NCI-H446 (cell line): Measurements from ENCODE around the gene CYP2C8.
"Not testable (repeated sequence)": the region's sequence is repeated elsewhere in the genome, so short reads cannot be mapped to it uniquely, and the experiment has no call there.

Experiments
- DNase-seq, 2 experiments: peaks; one replicate each; lab custom pipeline; 2025; lab: John Stamatoyannopoulos, UW

The CYP2C8 gene

GRCh38 chr10:95069286-95069685, at the start of gene CYP2C8:
Gene CYP2C8, minus strand, starts transcription at chr10:95069497. Its CDS starts 95 bp downstream, at chr10:95069402.
- DNase-seq, result no peak

GRCh38 chr10:95116869-95117269, 47.6 kb upstream of the CYP2C8 start:
- no peak for DNase-seq

GRCh38 chr10:95110823-95111222, 41.5 kb upstream of the CYP2C8 start:
- not testable (repeated sequence) for DNase-seq

GRCh38 chr10:95097805-95098204, 28.5 kb upstream of the CYP2C8 start:
- DNase-seq, result no peak

- no peak for DNase-seq
These were observed 26.8 kb upstream of the CYP2C8 start for GRCh38 chr10:95096143-95096542.

GRCh38 chr10:95079626-95080025, 10.3 kb upstream of the CYP2C8 start:
- not testable (repeated sequence) for DNase-seq

GRCh38 chr10:95077556-95077955, 8.3 kb upstream of the CYP2C8 start:
- DNase-seq, result no peak

GRCh38 chr10:95071107-95071660, 1.9 kb upstream of the CYP2C8 start:
- no peak for DNase-seq

- DNase-seq, result not testable (repeated sequence)
These were observed 5.2 kb downstream of the CYP2C8 start for GRCh38 chr10:95064125-95064524.

- DNase-seq, result no peak
These were observed 12.4 kb downstream of the CYP2C8 start for GRCh38 chr10:95056744-95057363.

GRCh38 chr10:95049919-95050318, 19.4 kb downstream of the CYP2C8 start:
- DNase-seq, result no peak

- no peak for DNase-seq
These were observed 21.1 kb downstream of the CYP2C8 start for GRCh38 chr10:95048206-95048605.

- DNase-seq, result no peak
These were observed 30.0 kb downstream of the CYP2C8 start for GRCh38 chr10:95039281-95039680.

GRCh38 chr10:95035332-95036295, 33.7 kb downstream of the CYP2C8 start:
- DNase-seq, result no peak

GRCh38 chr10:95034401-95034800, 34.9 kb downstream of the CYP2C8 start:
- DNase-seq, result no peak

- DNase-seq, result no peak
These were observed 37.6 kb downstream of the CYP2C8 start for GRCh38 chr10:95031656-95032055.

GRCh38 chr10:95026461-95026860, 42.8 kb downstream of the CYP2C8 start:
- DNase-seq, result no peak

- DNase-seq, result no peak
These were observed 71.5 kb downstream of the CYP2C8 start for GRCh38 chr10:94997741-94998174.

- no peak for DNase-seq
These were observed 76.5 kb downstream of the CYP2C8 start for GRCh38 chr10:94992811-94993210.

- DNase-seq, result no peak
These were observed 77.9 kb downstream of the CYP2C8 start for GRCh38 chr10:94991243-94991888.

GRCh38 chr10:94989192-94989591, 80.1 kb downstream of the CYP2C8 start:
- DNase-seq, result no peak
